ENCODE data around the gene FNDC3B. TPM values are rescaled to one million over a fixed set of nuclear protein-coding genes. Genes with fewer than 3 reads are reported as not detected.
"Not testable (repeated sequence)": the region's sequence is repeated elsewhere in the genome, so short reads cannot be mapped to it uniquely, and the experiment has no call there.

The FNDC3B gene
- total RNA-seq, 2 donors from 2014 or later = 27.0 to 41.6 TPM

- Mint-ChIP-seq H3K36me3 (ENCODE audit: low read depth) (peaks cover 6% of the 10 kb centered on the region), H3K27ac (no peak overlapping the region), H3K4me1 (peaks cover 12% of the 10 kb centered on the region), H3K27me3 (no peaks in the 10 kb centered on the region), H3K4me3 (no peak overlapping the region)
- H3K9me3 ChIP-seq (ENCODE audit: control insufficient read depth, low read length, poor library complexity, severe bottlenecking) = no peaks in the 10 kb centered on the region
- no peak for DNase-seq
- ATAC-seq = no peak
These were observed 206.9 kb downstream of the FNDC3B start for GRCh38 chr3:172246107-172246844.

- no peak overlapping the region for H3K27ac Mint-ChIP-seq
- DNase-seq (no peak), ATAC-seq (no peak)
- no peaks in the 10 kb centered on the region for H3K27me3 Mint-ChIP-seq
- H3K4me3 Mint-ChIP-seq = no peak overlapping the region
- H3K9me3 ChIP-seq (ENCODE audit: control insufficient read depth, low read length, poor library complexity, severe bottlenecking) = no peaks in the 10 kb centered on the region
- peaks cover 10% of the 10 kb centered on the region for H3K36me3 Mint-ChIP-seq (ENCODE audit: low read depth)
- peaks cover 12% of the 10 kb centered on the region for H3K4me1 Mint-ChIP-seq
These were observed 208.3 kb downstream of the FNDC3B start for GRCh38 chr3:172247525-172248274.

- H3K36me3 Mint-ChIP-seq (ENCODE audit: low read depth) = peaks cover 7% of the 10 kb centered on the region
- no peak for ATAC-seq
These were observed 209.7 kb downstream of the FNDC3B start for GRCh38 chr3:172249039-172249438.

GRCh38 chr3:172251211-172251610 is 211.8 kb downstream of the FNDC3B start:
- Mint-ChIP-seq H3K27me3 (no peaks in the 10 kb centered on the region), H3K27ac (no peak overlapping the region), H3K4me1 (peaks cover 2% of the 10 kb centered on the region), H3K4me3 (no peak overlapping the region), H3K36me3 (ENCODE audit: low read depth) (peaks cover 14% of the 10 kb centered on the region)
- H3K9me3 ChIP-seq (ENCODE audit: control insufficient read depth, low read length, poor library complexity, severe bottlenecking) = no peaks in the 10 kb centered on the region
- ATAC-seq (no peak), DNase-seq (no peak)

More at GRCh38 chr3:172249039-172249438, 209.7 kb downstream of the FNDC3B start:
- Mint-ChIP-seq H3K27me3 (no peaks in the 10 kb centered on the region), H3K4me1 (peaks cover 9% of the 10 kb centered on the region), H3K27ac (no peak overlapping the region), H3K4me3 (no peak overlapping the region)
- H3K9me3 ChIP-seq (ENCODE audit: control insufficient read depth, low read length, poor library complexity, severe bottlenecking) = no peaks in the 10 kb centered on the region
- no peak for DNase-seq

GRCh38 chr3:172253200-172253599 is 213.8 kb downstream of the FNDC3B start:
- Mint-ChIP-seq H3K36me3 (ENCODE audit: low read depth) (peaks cover 20% of the 10 kb centered on the region), H3K27ac (no peak overlapping the region), H3K4me3 (no peak overlapping the region), H3K4me1 (no peaks in the 10 kb centered on the region), H3K27me3 (no peaks in the 10 kb centered on the region)
- DNase-seq (no peak), ATAC-seq (no peak)
- no peaks in the 10 kb centered on the region for H3K9me3 ChIP-seq (ENCODE audit: control insufficient read depth, low read length, poor library complexity, severe bottlenecking)

GRCh38 chr3:172254542-172254941 is 215.2 kb downstream of the FNDC3B start:
- no peaks in the 10 kb centered on the region for H3K27me3 Mint-ChIP-seq

GRCh38 chr3:172255321-172255720 is 215.9 kb downstream of the FNDC3B start:
- not testable (repeated sequence) for H3K27ac Mint-ChIP-seq; DNase-seq; ATAC-seq; H3K27me3 Mint-ChIP-seq; H3K4me3 Mint-ChIP-seq; H3K4me1 Mint-ChIP-seq; H3K9me3 ChIP-seq (ENCODE audit: control insufficient read depth, low read length, poor library complexity, severe bottlenecking)
- H3K36me3 Mint-ChIP-seq (ENCODE audit: low read depth) = peaks cover 20% of the 10 kb centered on the region

More at GRCh38 chr3:172254542-172254941, 215.2 kb downstream of the FNDC3B start:
- Mint-ChIP-seq H3K4me3 (no peak overlapping the region), H3K4me1 (no peaks in the 10 kb centered on the region), H3K36me3 (ENCODE audit: low read depth) (peaks cover 20% of the 10 kb centered on the region), H3K27ac (no peak overlapping the region)
- DNase-seq = no peak
- no peak for ATAC-seq
- no peaks in the 10 kb centered on the region for H3K9me3 ChIP-seq (ENCODE audit: control insufficient read depth, low read length, poor library complexity, severe bottlenecking)

GRCh38 chr3:172256101-172256734 is 216.8 kb downstream of the FNDC3B start:
- H3K4me1 Mint-ChIP-seq = no peaks in the 10 kb centered on the region

GRCh38 chr3:172257648-172258400 is 218.4 kb downstream of the FNDC3B start:
- no peak for ATAC-seq
- peaks cover 15% of the 10 kb centered on the region for H3K36me3 Mint-ChIP-seq (ENCODE audit: low read depth)

More at GRCh38 chr3:172256101-172256734, 216.8 kb downstream of the FNDC3B start:
- no peak for ATAC-seq
- H3K27me3 Mint-ChIP-seq = no peaks in the 10 kb centered on the region
- DNase-seq = no peak
- H3K27ac Mint-ChIP-seq = no peak overlapping the region
- H3K9me3 ChIP-seq (ENCODE audit: control insufficient read depth, low read length, poor library complexity, severe bottlenecking) = no peaks in the 10 kb centered on the region
- no peak overlapping the region for H3K4me3 Mint-ChIP-seq
- peaks cover 17% of the 10 kb centered on the region for H3K36me3 Mint-ChIP-seq (ENCODE audit: low read depth)

GRCh38 chr3:172258624-172259023 is 219.2 kb downstream of the FNDC3B start:
- ATAC-seq = no peak
- H3K4me3 Mint-ChIP-seq = no peak overlapping the region
- peaks cover 15% of the 10 kb centered on the region for H3K36me3 Mint-ChIP-seq (ENCODE audit: low read depth)
- no peaks in the 10 kb centered on the region for H3K27me3 Mint-ChIP-seq
- no peak for DNase-seq
- no peaks in the 10 kb centered on the region for H3K9me3 ChIP-seq (ENCODE audit: control insufficient read depth, low read length, poor library complexity, severe bottlenecking)
- H3K4me1 Mint-ChIP-seq = no peaks in the 10 kb centered on the region
- no peak overlapping the region for H3K27ac Mint-ChIP-seq

More at GRCh38 chr3:172257648-172258400, 218.4 kb downstream of the FNDC3B start:
- no peak overlapping the region for H3K4me3 Mint-ChIP-seq
- H3K9me3 ChIP-seq (ENCODE audit: control insufficient read depth, low read length, poor library complexity, severe bottlenecking) = no peaks in the 10 kb centered on the region
- H3K4me1 Mint-ChIP-seq = no peaks in the 10 kb centered on the region
- DNase-seq = no peak
- no peak overlapping the region for H3K27ac Mint-ChIP-seq
- no peaks in the 10 kb centered on the region for H3K27me3 Mint-ChIP-seq

GRCh38 chr3:172259111-172259541 is 219.7 kb downstream of the FNDC3B start:
- DNase-seq = no peak
- Mint-ChIP-seq H3K27ac (no peak overlapping the region), H3K36me3 (ENCODE audit: low read depth) (peaks cover 17% of the 10 kb centered on the region), H3K4me3 (no peak overlapping the region), H3K27me3 (no peaks in the 10 kb centered on the region), H3K4me1 (no peaks in the 10 kb centered on the region)
- H3K9me3 ChIP-seq (ENCODE audit: control insufficient read depth, low read length, poor library complexity, severe bottlenecking) = no peaks in the 10 kb centered on the region
- ATAC-seq = no peak

- H3K4me1 Mint-ChIP-seq = no peaks in the 10 kb centered on the region
- no peak for DNase-seq
- no peak for ATAC-seq
- no peaks in the 10 kb centered on the region for H3K9me3 ChIP-seq (ENCODE audit: control insufficient read depth, low read length, poor library complexity, severe bottlenecking)
- no peaks in the 10 kb centered on the region for H3K27me3 Mint-ChIP-seq
- H3K4me3 Mint-ChIP-seq = no peak overlapping the region
- peaks cover 17% of the 10 kb centered on the region for H3K36me3 Mint-ChIP-seq (ENCODE audit: low read depth)
- H3K27ac Mint-ChIP-seq = no peak overlapping the region
These were observed 220.4 kb downstream of the FNDC3B start for GRCh38 chr3:172259726-172260248.
